ENCODE results near the gene NDUFA9. TPM values are rescaled to one million over a fixed set of nuclear protein-coding genes. Genes with fewer than 3 reads are reported as not detected.
A peak's percentile ranks its signal among the peaks of the same experiment; 100 is the strongest.

Gene NDUFA9
- total RNA-seq (2022) (90.1 and 110 TPM in 2 replicates), Bru-seq, nascent RNA (percentile 67 among the genes with signal in this experiment), BruChase-seq, experiment 1, labeled RNA remaining after a 6-hour chase (percentile 86 among the genes with signal in this experiment), BruChase-seq, experiment 2, labeled RNA remaining after a 2-hour chase (percentile 84 among the genes with signal in this experiment)
- long read RNA-seq, full-length matches to known transcripts: 253 of 265 reads
- long read RNA-seq, partial matches to known transcripts: 5 of 265 reads
- long read RNA-seq, other reads (novel, unspliced or antisense): 7 of 265 reads

- intact Hi-C loops (cut with micrococcal nuclease): loop anchor here (1.0 to 5.0 kb wide), 2 partner anchors 44 to 109 kb away; no protein-coding TSS in a partner anchor
- Mint-ChIP-seq H3K36me3 (ENCODE audit: insufficient read depth, unreplicated experiment) (no peaks in the 10 kb centered on the region), H3K9me3 (ENCODE audit: unreplicated experiment) (no peaks in the 10 kb centered on the region), H3K4me1 (ENCODE audit: insufficient read depth, unreplicated experiment) (peaks cover 29% of the 10 kb centered on the region), H3K27ac (ENCODE audit: low read depth, unreplicated experiment) (peak within 1 kb of the TSS; percentile 99), H3K27me3 (ENCODE audit: insufficient read depth, unreplicated experiment) (no peaks in the 10 kb centered on the region), H3K4me3 (ENCODE audit: unreplicated experiment) (peak within 1 kb of the TSS; percentile 97)
- peak; percentile 84 for DNase-seq (ENCODE audit: unreplicated experiment)
- ChIA-PET POLR2A (interaction anchor here (0.6 to 2.5 kb wide), 20 partner anchors 13 to 373 kb away, joined by 3 to 30 read pairs (median 4); partner anchors contain the start of gene RAD51AP1), CTCF (interaction anchor here (0.6 to 2.9 kb wide), 9 partner anchors 16 to 1817 kb away, joined by 3 to 17 read pairs (median 4); no protein-coding TSS in a partner anchor)
- TF ChIP-seq CTCF (IDR thresholded peaks at IDR 0.05; ENCODE audit: unreplicated experiment): no peak
- TSS peak; percentile 92 for BruUV-seq (replicated peaks)
Observed at GRCh38 chr12:4648501-4649357, at the start of gene NDUFA9, which contains the start of gene AKAP3. NDUFA9 (plus strand) TSS chr12:4649114; CDS start chr12:4649127, 13 bp downstream. AKAP3 (minus strand) TSS chr12:4649051; CDS start chr12:4638196, 10,855 bp downstream.

- intact Hi-C loops (cut with micrococcal nuclease): no loop called here
Observed at GRCh38 chr12:4603421-4603820, 45.5 kb upstream of the NDUFA9 start.

GRCh38 chr12:4603946-4604345 is 45.0 kb upstream of the NDUFA9 start:
- Mint-ChIP-seq H3K4me3 (ENCODE audit: unreplicated experiment) (no peak overlapping the region), H3K27ac (ENCODE audit: low read depth, unreplicated experiment) (no peak overlapping the region), H3K9me3 (ENCODE audit: unreplicated experiment) (no peaks in the 10 kb centered on the region), H3K4me1 (ENCODE audit: insufficient read depth, unreplicated experiment) (no peaks in the 10 kb centered on the region), H3K36me3 (ENCODE audit: insufficient read depth, unreplicated experiment) (no peaks in the 10 kb centered on the region), H3K27me3 (ENCODE audit: insufficient read depth, unreplicated experiment) (peaks cover 44% of the 10 kb centered on the region)
- ChIA-PET CTCF (interaction anchor here (0.6 to 7.2 kb wide), 16 partner anchors 11 to 510 kb away, joined by 3 to 57 read pairs (median 4); partner anchors contain the start of genes AKAP3 and NDUFA9), POLR2A (interaction anchor here (1.5 to 2.8 kb wide), 2 partner anchors 23 to 45 kb away, joined by 5 to 27 read pairs; partner anchors contain the start of genes AKAP3 and NDUFA9)
- no peak for DNase-seq (ENCODE audit: unreplicated experiment)
- TF ChIP-seq CTCF (IDR thresholded peaks at IDR 0.05; ENCODE audit: unreplicated experiment): no peak
- BruUV-seq (replicated peaks): no TSS peak
- intact Hi-C loops (cut with micrococcal nuclease): loop anchor here (1.0 kb wide), 2 partner anchors 45 to 154 kb away; partner anchors contain the start of genes AKAP3 and NDUFA9

More at GRCh38 chr12:4603421-4603820, 45.5 kb upstream of the NDUFA9 start:
- H3K4me3 Mint-ChIP-seq (ENCODE audit: unreplicated experiment): no peak overlapping the region
- H3K27ac Mint-ChIP-seq (ENCODE audit: low read depth, unreplicated experiment): no peak overlapping the region
- no peaks in the 10 kb centered on the region for H3K4me1 Mint-ChIP-seq (ENCODE audit: insufficient read depth, unreplicated experiment)
- H3K36me3 Mint-ChIP-seq (ENCODE audit: insufficient read depth, unreplicated experiment): no peaks in the 10 kb centered on the region
- ChIA-PET CTCF (interaction anchor here (0.6 to 7.2 kb wide), 9 partner anchors 13 to 296 kb away, joined by 3 to 57 read pairs (median 4); partner anchors contain the start of genes AKAP3 and NDUFA9), POLR2A (no interaction called here)
- H3K9me3 Mint-ChIP-seq (ENCODE audit: unreplicated experiment): no peaks in the 10 kb centered on the region
- peaks cover 44% of the 10 kb centered on the region for H3K27me3 Mint-ChIP-seq (ENCODE audit: insufficient read depth, unreplicated experiment)
- no peak for TF ChIP-seq CTCF (IDR thresholded peaks at IDR 0.05; ENCODE audit: unreplicated experiment)
- no TSS peak for BruUV-seq (replicated peaks)
- DNase-seq (ENCODE audit: unreplicated experiment): no peak

Measured in MCF 10A (cell line).